ENCODE measurements around the gene CEACAM4. TPM values are rescaled to one million over a fixed set of nuclear protein-coding genes. Genes with fewer than 3 reads are reported as not detected.

The CEACAM4 gene
- total RNA-seq, 2 experiments from 2014 or later = not detected

DNA sequence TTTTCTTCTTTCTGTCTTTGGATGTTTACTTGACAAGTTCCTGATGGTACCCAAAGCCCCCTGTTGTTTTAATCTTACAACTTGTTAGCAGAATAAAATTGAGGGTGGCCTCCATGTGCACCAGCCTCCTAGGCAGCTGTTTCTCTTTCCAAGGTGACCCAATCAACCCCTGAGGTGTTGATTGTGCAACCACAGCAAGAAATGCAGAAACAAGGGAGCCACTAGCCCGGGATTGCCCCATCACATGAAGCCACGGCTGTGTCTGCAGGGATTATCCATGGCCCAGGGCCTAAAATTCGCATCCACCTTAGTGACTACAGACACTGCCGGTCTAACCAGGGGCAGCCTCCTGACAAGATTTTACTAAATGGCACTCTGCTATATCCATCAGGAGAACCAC is 14.4 kb downstream of the CEACAM4 start:
- Mint-ChIP-seq H3K4me1 (ENCODE audit: low read depth) (no peaks in the 10 kb centered on the region), H3K36me3 (ENCODE audit: low read depth) (no peaks in the 10 kb centered on the region), H3K27ac (no peak overlapping the region), H3K4me3 (no peak overlapping the region), H3K27me3 (peaks cover 24% of the 10 kb centered on the region), H3K9me3 (no peaks in the 10 kb centered on the region)
- DNase-seq (no peak), ATAC-seq (no peak)
- no peak for TF ChIP-seq CTCF (IDR thresholded peaks at IDR 0.05)
- ChIA-PET CTCF (interaction anchor here (0.8 to 2.3 kb wide), 3 partner anchors 15 to 30 kb away, joined by 3 to 7 read pairs (median 3); no protein-coding TSS in a partner anchor), POLR2A (no interaction called here)
- intact Hi-C loops (cut with micrococcal nuclease) = no loop called here

DNA sequence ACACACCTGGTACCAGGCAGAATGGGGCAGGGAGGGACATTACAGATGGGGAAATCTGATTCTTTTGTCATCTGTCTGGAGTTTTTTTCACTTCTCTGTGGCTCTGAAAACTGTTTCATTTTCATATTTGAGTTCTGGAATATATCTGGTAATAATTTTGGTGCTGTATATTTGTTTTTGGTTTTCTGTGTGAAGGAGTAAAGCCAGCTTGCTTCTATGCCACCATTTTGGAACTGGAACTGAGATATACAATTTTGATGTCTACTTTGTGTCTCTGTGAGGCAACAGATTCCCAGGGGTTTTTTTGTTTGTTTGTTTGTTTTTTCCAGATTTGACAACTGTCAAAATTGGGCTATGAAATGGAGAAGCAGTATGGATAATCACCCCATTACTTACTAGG is 16.1 kb downstream of the CEACAM4 start:
- no peak for TF ChIP-seq CTCF (IDR thresholded peaks at IDR 0.05)
- POLR2A ChIA-PET = no interaction called here
- H3K4me1 Mint-ChIP-seq (ENCODE audit: low read depth) = no peaks in the 10 kb centered on the region
- no peak for DNase-seq
- H3K9me3 Mint-ChIP-seq = no peaks in the 10 kb centered on the region
- H3K36me3 Mint-ChIP-seq (ENCODE audit: low read depth) = no peaks in the 10 kb centered on the region
- CTCF ChIA-PET = interaction anchor here (7.4 kb wide), 1 partner anchor 15 kb away, joined by 44 read pairs; no protein-coding TSS in a partner anchor
- no peak for ATAC-seq
- intact Hi-C loops (cut with micrococcal nuclease) = no loop called here
- H3K27me3 Mint-ChIP-seq = peaks cover 18% of the 10 kb centered on the region
- H3K27ac Mint-ChIP-seq = no peak overlapping the region
- no peak overlapping the region for H3K4me3 Mint-ChIP-seq

GRCh38 chr19:41607668-41608067 is 19.2 kb downstream of the CEACAM4 start:
- no peaks in the 10 kb centered on the region for H3K4me1 Mint-ChIP-seq (ENCODE audit: low read depth)
- TF ChIP-seq CTCF (IDR thresholded peaks at IDR 0.05) = no peak
- DNase-seq (no peak), ATAC-seq (no peak)
- H3K9me3 Mint-ChIP-seq = no peaks in the 10 kb centered on the region
- H3K36me3 Mint-ChIP-seq (ENCODE audit: low read depth) = no peaks in the 10 kb centered on the region
- CTCF ChIA-PET = interaction anchor here (1.2 to 7.4 kb wide), 2 partner anchors 12 to 34 kb away, joined by 4 to 44 read pairs; no protein-coding TSS in a partner anchor
- H3K27ac Mint-ChIP-seq = no peak overlapping the region
- H3K4me3 Mint-ChIP-seq = no peak overlapping the region
- intact Hi-C loops (cut with micrococcal nuclease) = no loop called here
- POLR2A ChIA-PET = no interaction called here
- peaks cover 7% of the 10 kb centered on the region for H3K27me3 Mint-ChIP-seq

- ATAC-seq (no peak), DNase-seq (no peak)
- intact Hi-C loops (cut with micrococcal nuclease) = no loop called here
- Mint-ChIP-seq H3K36me3 (ENCODE audit: low read depth) (no peaks in the 10 kb centered on the region), H3K4me3 (no peak overlapping the region), H3K4me1 (ENCODE audit: low read depth) (no peaks in the 10 kb centered on the region), H3K27ac (no peak overlapping the region), H3K27me3 (peaks cover 5% of the 10 kb centered on the region), H3K9me3 (no peaks in the 10 kb centered on the region)
- no peak for TF ChIP-seq CTCF (IDR thresholded peaks at IDR 0.05)
- POLR2A ChIA-PET = no interaction called here
- CTCF ChIA-PET = interaction anchor here (7.4 kb wide), 1 partner anchor 11 kb away, joined by 44 read pairs; no protein-coding TSS in a partner anchor
Observed at GRCh38 chr19:41606215-41606837, 20.5 kb downstream of the CEACAM4 start.

GRCh38 chr19:41604831-41605230 is 22.0 kb downstream of the CEACAM4 start:
- no peak for ATAC-seq
- intact Hi-C loops (cut with micrococcal nuclease) = no loop called here

More at GRCh38 chr19:41604831-41605230, 22.0 kb downstream of the CEACAM4 start:
- no peak overlapping the region for H3K27ac Mint-ChIP-seq
- peaks cover 2% of the 10 kb centered on the region for H3K27me3 Mint-ChIP-seq
- H3K4me1 Mint-ChIP-seq (ENCODE audit: low read depth) = no peaks in the 10 kb centered on the region
- CTCF ChIA-PET = interaction anchor here (1.2 to 7.4 kb wide), 4 partner anchors 9 to 156 kb away, joined by 5 to 44 read pairs (median 6); no protein-coding TSS in a partner anchor
- H3K9me3 Mint-ChIP-seq = no peaks in the 10 kb centered on the region
- no peaks in the 10 kb centered on the region for H3K36me3 Mint-ChIP-seq (ENCODE audit: low read depth)
- TF ChIP-seq CTCF (IDR thresholded peaks at IDR 0.05) = no peak
- no peak overlapping the region for H3K4me3 Mint-ChIP-seq
- POLR2A ChIA-PET = no interaction called here
- DNase-seq = no peak

Measured in activated CD8-positive, alpha-beta T cell treated with anti-CD3 and anti-CD28 coated beads for 36 hours (primary cell).